Smooth muscle cell (in vitro differentiated cells): ENCODE data around the gene TGFB1. TPM values are rescaled to one million over a fixed set of nuclear protein-coding genes. Genes with fewer than 3 reads are reported as not detected.
A peak's percentile ranks its signal among the peaks of the same experiment; 100 is the strongest.

Experiments used
- DNase-seq: peaks from one replicate; lab custom pipeline; 2025; ENCODE audit not compliant: unreplicated experiment; lab: John Stamatoyannopoulos, UW
- H2AFZ ChIP-seq: fragments of 200-600 bp; sonication (generic); 2 replicates; pipeline ENCODE4 v1.6.0; 2016; ENCODE audit warnings: antibody characterized with exemption, low read depth, mild to moderate bottlenecking
- H3F3A ChIP-seq: fragments of 200-600 bp; sonication (generic); 2 replicates; pipeline ENCODE4 v1.6.0; 2017; ENCODE audit warnings: antibody characterized with exemption, low read depth
- H3K27ac ChIP-seq: fragments of 200-600 bp; sonication (generic); 2 replicates; pipeline ENCODE4 v1.5.1; 2016; ENCODE audit warnings: low read depth, mild to moderate bottlenecking
- H3K27me3 ChIP-seq: fragments of 200-600 bp; sonication (generic); 2 replicates; pipeline ENCODE4 v1.6.1; 2016; ENCODE audit warnings: low read depth, mild to moderate bottlenecking
- H3K36me3 ChIP-seq: fragments of 200-600 bp; sonication (generic); 2 replicates; pipeline ENCODE4 v1.5.1; 2016; ENCODE audit warnings: low read depth
- H3K4me1 ChIP-seq: fragments of 200-600 bp; sonication (generic); 2 replicates; pipeline ENCODE4 v1.5.1; 2016; ENCODE audit warnings: low read depth
- H3K4me2 ChIP-seq: fragments of 200-600 bp; sonication (generic); 2 replicates; pipeline ENCODE4 v1.6.0; 2016; ENCODE audit warnings: mild to moderate bottlenecking
- H3K4me3 ChIP-seq: fragments of 200-600 bp; sonication (generic); 2 replicates; pipeline ENCODE4 v1.5.1; 2016; ENCODE audit warnings: mild to moderate bottlenecking
- H3K79me2 ChIP-seq: fragments of 200-600 bp; sonication (generic); 2 replicates; pipeline ENCODE4 v1.6.0; 2016; ENCODE audit warnings: low read depth, mild to moderate bottlenecking
- H3K9ac ChIP-seq: fragments of 200-600 bp; sonication (generic); 2 replicates; pipeline ENCODE4 v1.6.0; 2016; ENCODE audit warnings: low read depth
- H3K9me3 ChIP-seq: fragments of 200-600 bp; sonication (generic); replicated peaks from 2 replicates; pipeline ENCODE4 v1.5.1; 2016; ENCODE audit warnings: low read depth
- H4K20me1 ChIP-seq: fragments of 200-600 bp; sonication (generic); 2 replicates; pipeline ENCODE4 v1.6.0; 2016; ENCODE audit warnings: low read depth
- CTCF ChIP-seq: fragments of 200-600 bp; sonication (generic); IDR thresholded peaks from 2 replicates; pipeline ENCODE4 v1.5.1; 2017; ENCODE audit warnings: borderline replicate concordance, mild to moderate bottlenecking, antibody characterized with exemption; ENCODE audit not compliant: insufficient read depth, poor library complexity, severe bottlenecking
- WGBS: methylation state at CpG from one replicate; pipeline ENCODE4 v1.1.7; 2016; ENCODE audit warnings: low lambda C conversion rate; 5-methylcytosine and 5-hydroxymethylcytosine counted together
- polyA plus RNA-seq: library from polyadenylated mRNA; unstranded; fragments of >200 nt; fragmentation: Nextera tagmentation; extraction: Ambion mirVana; gene quantifications from 2 replicates; pipeline ENCODE4 v1.2.1, GENCODE V29; 2016
- total RNA-seq: library from RNA; depleted of rRNA; stranded (reverse); fragments of >200 nt; gene quantifications from 2 replicates; pipeline ENCODE4 v1.2.3, GENCODE V29; 2014

The TGFB1 gene
- total and polyA plus RNA-seq, 2 experiments from 2014 or later: 51.7 to 199 TPM

GRCh38 chr19:41330946-41331678, 22.6 kb downstream of the TGFB1 start:
- Histone ChIP-seq H3K79me2 (peaks cover 38% of the 10 kb centered on the region), H3K4me3 (no peak overlapping the region), H3K27ac (no peak overlapping the region), H3K27me3 (no peaks in the 10 kb centered on the region), H3K9me3 (no peaks in the 10 kb centered on the region), H2AFZ (no peak overlapping the region), H3K4me2 (no peak overlapping the region), H3K36me3 (no peaks in the 10 kb centered on the region), H3K9ac (no peak overlapping the region), H3F3A (peaks cover 47% of the 10 kb centered on the region), H4K20me1 (peaks cover 38% of the 10 kb centered on the region), H3K4me1 (peaks cover 16% of the 10 kb centered on the region)
- no peak for DNase-seq
- 93% methylated on average over 18 of the region's 47 CpGs for WGBS
- TF ChIP-seq CTCF: no peak

GRCh38 chr19:41330481-41330880, 23.2 kb downstream of the TGFB1 start:
- Histone ChIP-seq H3K4me3 (no peak overlapping the region), H3F3A (peaks cover 47% of the 10 kb centered on the region), H3K79me2 (peaks cover 32% of the 10 kb centered on the region), H3K36me3 (no peaks in the 10 kb centered on the region), H3K9me3 (no peaks in the 10 kb centered on the region), H3K27ac (peak overlapping the region; percentile 12), H3K9ac (no peak overlapping the region), H3K4me1 (peaks cover 22% of the 10 kb centered on the region), H2AFZ (no peak overlapping the region), H3K27me3 (no peaks in the 10 kb centered on the region), H3K4me2 (no peak overlapping the region), H4K20me1 (peaks cover 32% of the 10 kb centered on the region)
- no peak for TF ChIP-seq CTCF
- no peak for DNase-seq
- 100% methylated on average over 4 of the region's 4 CpGs for WGBS

GRCh38 chr19:41328842-41329225, 24.9 kb downstream of the TGFB1 start:
- Histone ChIP-seq H3F3A (peaks cover 58% of the 10 kb centered on the region), H2AFZ (no peak overlapping the region), H3K9me3 (no peaks in the 10 kb centered on the region), H3K79me2 (peaks cover 18% of the 10 kb centered on the region), H3K4me1 (peaks cover 29% of the 10 kb centered on the region), H3K27ac (peak overlapping the region; percentile 97), H3K36me3 (no peaks in the 10 kb centered on the region), H3K27me3 (no peaks in the 10 kb centered on the region), H4K20me1 (peaks cover 20% of the 10 kb centered on the region), H3K4me2 (peak overlapping the region; percentile 32), H3K4me3 (no peak overlapping the region), H3K9ac (peak overlapping the region; percentile 87)
- DNase-seq: no peak
- no peak for TF ChIP-seq CTCF
- 90% methylated on average over 1 of the region's 1 CpG for WGBS

- peaks cover 29% of the 10 kb centered on the region for H3K4me1 ChIP-seq
- peak overlapping the region; percentile 87 for H3K9ac ChIP-seq
- WGBS: 50% methylated on average over 22 of the region's 22 CpGs
- peaks cover 13% of the 10 kb centered on the region for H3K79me2 ChIP-seq
- H3K4me2 ChIP-seq: peak overlapping the region; percentile 32
- no peaks in the 10 kb centered on the region for H3K36me3 ChIP-seq
- DNase-seq: no peak
- H3K27me3 ChIP-seq: no peaks in the 10 kb centered on the region
- H3F3A ChIP-seq: peaks cover 59% of the 10 kb centered on the region
- no peak overlapping the region for H3K4me3 ChIP-seq
- TF ChIP-seq CTCF: no peak
- H2AFZ ChIP-seq: no peak overlapping the region
- H4K20me1 ChIP-seq: peaks cover 14% of the 10 kb centered on the region
- H3K27ac ChIP-seq: peak overlapping the region; percentile 97
- no peaks in the 10 kb centered on the region for H3K9me3 ChIP-seq
These were observed 25.4 kb downstream of the TGFB1 start for GRCh38 chr19:41328157-41328841.
